Measurements from ENCODE around the gene ARHGAP6. TPM values are rescaled to one million over a fixed set of nuclear protein-coding genes. Genes with fewer than 3 reads are reported as not detected.

ARHGAP6 gene
- total RNA-seq, 1 experiment from 2014 or later: not detected

GRCh38 chrX:11419102-11419501 is 246.6 kb downstream of the ARHGAP6 start:
- intact Hi-C loops (cut with micrococcal nuclease): no loop called here
- H3K27ac Mint-ChIP-seq (ENCODE audit: low read depth, unreplicated experiment): no peak overlapping the region
- no TSS peak for BruUV-seq (replicated peaks)
- peaks cover 13% of the 10 kb centered on the region for H3K4me1 Mint-ChIP-seq (ENCODE audit: insufficient read depth, unreplicated experiment)
- ChIA-PET CTCF (interaction anchor here (1.1 to 1.7 kb wide), 2 partner anchors 37 to 40 kb away, joined by 3 to 5 read pairs; no protein-coding TSS in a partner anchor), POLR2A (interaction anchor here (1.6 kb wide), 1 partner anchor 21 kb away, joined by 3 read pairs; no protein-coding TSS in a partner anchor)
- no peak for DNase-seq (ENCODE audit: unreplicated experiment)
- H3K4me3 Mint-ChIP-seq (ENCODE audit: unreplicated experiment): no peak overlapping the region
- H3K9me3 Mint-ChIP-seq (ENCODE audit: unreplicated experiment): no peaks in the 10 kb centered on the region
- H3K27me3 Mint-ChIP-seq (ENCODE audit: insufficient read depth, unreplicated experiment): peaks cover 11% of the 10 kb centered on the region
- no peaks in the 10 kb centered on the region for H3K36me3 Mint-ChIP-seq (ENCODE audit: insufficient read depth, unreplicated experiment)
- TF ChIP-seq, protein P1, sequence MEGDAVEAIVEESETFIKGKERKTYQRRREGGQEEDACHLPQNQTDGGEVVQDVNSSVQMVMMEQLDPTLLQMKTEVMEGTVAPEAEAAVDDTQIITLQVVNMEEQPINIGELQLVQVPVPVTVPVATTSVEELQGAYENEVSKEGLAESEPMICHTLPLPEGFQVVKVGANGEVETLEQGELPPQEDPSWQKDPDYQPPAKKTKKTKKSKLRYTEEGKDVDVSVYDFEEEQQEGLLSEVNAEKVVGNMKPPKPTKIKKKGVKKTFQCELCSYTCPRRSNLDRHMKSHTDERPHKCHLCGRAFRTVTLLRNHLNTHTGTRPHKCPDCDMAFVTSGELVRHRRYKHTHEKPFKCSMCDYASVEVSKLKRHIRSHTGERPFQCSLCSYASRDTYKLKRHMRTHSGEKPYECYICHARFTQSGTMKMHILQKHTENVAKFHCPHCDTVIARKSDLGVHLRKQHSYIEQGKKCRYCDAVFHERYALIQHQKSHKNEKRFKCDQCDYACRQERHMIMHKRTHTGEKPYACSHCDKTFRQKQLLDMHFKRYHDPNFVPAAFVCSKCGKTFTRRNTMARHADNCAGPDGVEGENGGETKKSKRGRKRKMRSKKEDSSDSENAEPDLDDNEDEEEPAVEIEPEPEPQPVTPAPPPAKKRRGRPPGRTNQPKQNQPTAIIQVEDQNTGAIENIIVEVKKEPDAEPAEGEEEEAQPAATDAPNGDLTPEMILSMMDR (IDR thresholded peaks at IDR 0.05; ENCODE audit: unreplicated experiment): no peak

DNA sequence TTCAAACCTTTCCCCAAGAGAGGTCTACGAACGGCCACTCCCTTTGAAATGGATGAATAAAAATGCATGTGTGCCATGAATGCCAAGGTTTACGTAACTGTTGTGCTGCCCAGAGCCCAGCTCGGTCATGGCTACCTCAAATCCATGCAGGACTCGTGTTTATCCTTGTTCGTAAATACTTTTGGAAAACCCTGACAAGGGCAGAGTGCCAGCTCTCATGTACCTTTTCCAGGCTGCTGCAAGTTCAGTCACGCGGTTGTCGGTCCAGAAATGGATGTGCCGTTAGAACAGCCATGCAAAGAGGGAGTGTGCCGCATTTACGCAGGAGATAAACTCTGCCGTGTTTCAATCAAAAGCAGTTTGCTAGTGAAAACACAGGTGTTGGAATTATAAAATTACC is 249.1 kb downstream of the ARHGAP6 start:
- no TSS peak for BruUV-seq (replicated peaks)
- intact Hi-C loops (cut with micrococcal nuclease): no loop called here
- Mint-ChIP-seq H3K27ac (ENCODE audit: low read depth, unreplicated experiment) (no peak overlapping the region), H3K9me3 (ENCODE audit: unreplicated experiment) (no peaks in the 10 kb centered on the region), H3K27me3 (ENCODE audit: insufficient read depth, unreplicated experiment) (peaks cover 1% of the 10 kb centered on the region), H3K4me3 (ENCODE audit: unreplicated experiment) (peak overlapping the region; percentile 37), H3K36me3 (ENCODE audit: insufficient read depth, unreplicated experiment) (no peaks in the 10 kb centered on the region), H3K4me1 (ENCODE audit: insufficient read depth, unreplicated experiment) (peaks cover 9% of the 10 kb centered on the region)
- TF ChIP-seq, protein P1 (IDR thresholded peaks at IDR 0.05; ENCODE audit: unreplicated experiment): no peak
- POLR2A ChIA-PET: interaction anchor here (0.7 to 0.8 kb wide), 2 partner anchors 13 to 19 kb away, joined by 3 read pairs; no protein-coding TSS in a partner anchor
- CTCF ChIA-PET: interaction anchor here (0.7 to 1.8 kb wide), 2 partner anchors 35 to 1493 kb away, joined by 3 to 7 read pairs; no protein-coding TSS in a partner anchor
- DNase-seq (ENCODE audit: unreplicated experiment): peak; percentile 55

DNA sequence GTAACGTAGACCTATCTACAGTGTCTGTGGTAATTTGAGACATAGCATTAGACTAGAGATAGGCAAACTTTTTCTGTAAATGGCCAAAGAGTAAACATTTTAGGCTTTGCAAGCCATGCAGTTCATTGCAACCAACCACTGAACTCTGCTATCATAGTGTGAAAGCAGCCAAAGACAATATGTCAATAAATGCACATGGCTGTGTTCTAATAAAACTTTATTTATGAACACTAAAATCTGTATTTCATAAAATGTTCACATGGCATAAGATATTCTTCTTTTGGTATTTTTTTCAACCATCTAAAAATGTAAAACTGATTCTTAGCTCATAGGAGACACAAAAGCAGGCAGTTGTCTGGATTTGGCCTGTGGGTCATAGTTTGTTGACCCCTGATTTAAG is 251.6 kb downstream of the ARHGAP6 start:
- no peak overlapping the region for H3K27ac Mint-ChIP-seq (ENCODE audit: low read depth, unreplicated experiment)
- ChIA-PET POLR2A (interaction anchor here (0.7 kb wide), 1 partner anchor 16 kb away, joined by 3 read pairs; no protein-coding TSS in a partner anchor), CTCF (no interaction called here)
- H3K4me1 Mint-ChIP-seq (ENCODE audit: insufficient read depth, unreplicated experiment): peaks cover 9% of the 10 kb centered on the region
- no TSS peak for BruUV-seq (replicated peaks)
- H3K9me3 Mint-ChIP-seq (ENCODE audit: unreplicated experiment): no peaks in the 10 kb centered on the region
- DNase-seq (ENCODE audit: unreplicated experiment): no peak
- H3K36me3 Mint-ChIP-seq (ENCODE audit: insufficient read depth, unreplicated experiment): no peaks in the 10 kb centered on the region
- TF ChIP-seq, protein P1 (IDR thresholded peaks at IDR 0.05; ENCODE audit: unreplicated experiment): no peak
- H3K4me3 Mint-ChIP-seq (ENCODE audit: unreplicated experiment): no peak overlapping the region
- intact Hi-C loops (cut with micrococcal nuclease): no loop called here
- no peaks in the 10 kb centered on the region for H3K27me3 Mint-ChIP-seq (ENCODE audit: insufficient read depth, unreplicated experiment)

DNA sequence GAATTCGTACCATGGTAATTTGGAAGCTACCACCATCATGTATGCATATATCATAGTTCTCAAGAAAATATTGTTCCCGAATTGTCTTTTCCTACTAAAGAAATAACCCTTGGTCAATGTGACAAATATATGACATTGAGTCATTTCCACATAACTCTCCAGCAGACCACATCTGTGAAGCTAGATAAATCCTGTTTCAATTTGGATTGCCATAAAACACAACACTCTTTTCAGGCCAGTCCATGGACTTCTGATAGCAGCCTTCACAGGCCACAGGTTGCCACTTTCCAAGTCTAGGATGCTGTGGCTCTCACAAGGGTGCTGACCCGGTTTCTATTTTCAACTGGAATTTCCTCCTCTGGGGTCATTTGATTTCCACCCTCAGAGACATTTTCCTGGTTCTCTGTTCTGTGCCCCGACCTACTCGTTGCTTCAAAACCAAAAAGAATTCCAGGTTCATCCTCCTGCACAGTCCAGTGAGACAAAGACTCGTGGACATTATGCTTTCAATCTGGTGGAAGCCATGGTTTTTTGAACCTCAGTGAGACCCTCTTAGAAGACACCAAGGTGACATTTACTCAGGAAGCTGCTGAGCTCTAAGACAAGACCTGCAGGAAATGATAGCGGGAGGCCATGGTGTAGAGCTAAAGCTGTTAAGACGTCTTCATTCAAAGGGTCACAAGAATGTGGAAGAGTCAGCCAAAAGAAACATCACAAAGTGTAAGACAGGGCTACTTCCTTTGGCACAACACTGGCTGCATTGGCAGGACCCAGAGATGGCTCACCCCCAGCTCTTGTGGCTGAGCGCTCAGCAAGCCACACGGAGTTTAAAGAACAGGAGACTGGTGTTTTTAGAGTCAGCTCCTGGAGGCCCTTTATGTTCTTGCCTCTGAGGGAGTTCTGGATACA is 252.8 kb downstream of the ARHGAP6 start:
- H3K27me3 Mint-ChIP-seq (ENCODE audit: insufficient read depth, unreplicated experiment): no peaks in the 10 kb centered on the region
- H3K9me3 Mint-ChIP-seq (ENCODE audit: unreplicated experiment): no peaks in the 10 kb centered on the region
- H3K36me3 Mint-ChIP-seq (ENCODE audit: insufficient read depth, unreplicated experiment): peaks cover 3% of the 10 kb centered on the region
- no peak overlapping the region for H3K4me3 Mint-ChIP-seq (ENCODE audit: unreplicated experiment)
- intact Hi-C loops (cut with micrococcal nuclease): no loop called here
- H3K27ac Mint-ChIP-seq (ENCODE audit: low read depth, unreplicated experiment): no peak overlapping the region
- TF ChIP-seq, protein P1 (IDR thresholded peaks at IDR 0.05; ENCODE audit: unreplicated experiment): no peak
- POLR2A ChIA-PET: no interaction called here
- CTCF ChIA-PET: no interaction called here
- BruUV-seq (replicated peaks): no TSS peak
- peaks cover 9% of the 10 kb centered on the region for H3K4me1 Mint-ChIP-seq (ENCODE audit: insufficient read depth, unreplicated experiment)
- peak; percentile 20 for DNase-seq (ENCODE audit: unreplicated experiment)

Measured in MCF 10A (cell line).